SK-MEL-5 (cell line): ENCODE measurements around the gene COL19A1. TPM values are rescaled to one million over a fixed set of nuclear protein-coding genes. Genes with fewer than 3 reads are reported as not detected.
A peak's percentile ranks its signal among the peaks of the same experiment; 100 is the strongest.

Source experiments
- DNase-seq: peaks from one replicate; pipeline ENCODE4 v3.0.0-alpha.2; 2016; ENCODE audit warnings: low read depth, low spot score
- in situ Hi-C: cut with HindIII; loops from 2 replicates; pipeline ENCODE4 v1.10.0; 2016; ENCODE audit warnings: low sequenced_read_pairs, high pct_unique_total_duplicates, low pct_unique_long_range_greater_than_20kb
- total RNA-seq: library from RNA; depleted of rRNA; stranded (reverse); fragments of >200 nt; shearing (Covaris generic); gene quantifications from 2 replicates; pipeline ENCODE4 v1.2.3, GENCODE V29; 2014

The COL19A1 gene
- total RNA-seq, 1 experiment from 2014 or later: 41.7 TPM

- no peak for DNase-seq
- in situ Hi-C loops: no loop called here
Measured at GRCh38 chr6:70124882-70125545, 258.7 kb downstream of the COL19A1 start.

GRCh38 chr6:70125602-70126001 lies 259.2 kb downstream of the COL19A1 start:
- in situ Hi-C loops: no loop called here
- no peak for DNase-seq

- no peak for DNase-seq
- in situ Hi-C loops: no loop called here
Measured at GRCh38 chr6:70129341-70129740, 263.0 kb downstream of the COL19A1 start.

- in situ Hi-C loops: no loop called here
- DNase-seq: no peak
Measured at GRCh38 chr6:70130865-70131264, 264.5 kb downstream of the COL19A1 start.

GRCh38 chr6:70131528-70131927 lies 265.2 kb downstream of the COL19A1 start:
- in situ Hi-C loops: no loop called here
- DNase-seq: no peak

GRCh38 chr6:70133246-70133645 lies 266.9 kb downstream of the COL19A1 start:
- in situ Hi-C loops: no loop called here
- no peak for DNase-seq

- DNase-seq: no peak
Measured at GRCh38 chr6:70134542-70134941, 268.2 kb downstream of the COL19A1 start.

GRCh38 chr6:70135219-70136160 lies 269.1 kb downstream of the COL19A1 start:
- no peak for DNase-seq
- in situ Hi-C loops: no loop called here

More at GRCh38 chr6:70134542-70134941, 268.2 kb downstream of the COL19A1 start:
- in situ Hi-C loops: no loop called here

- in situ Hi-C loops: no loop called here
- no peak for DNase-seq
Measured at GRCh38 chr6:70136996-70137395, 270.6 kb downstream of the COL19A1 start.

GRCh38 chr6:70140496-70140895 lies 274.1 kb downstream of the COL19A1 start:
- DNase-seq: no peak
- in situ Hi-C loops: no loop called here

- in situ Hi-C loops: no loop called here
Measured at GRCh38 chr6:70142034-70142433, 275.7 kb downstream of the COL19A1 start.

GRCh38 chr6:70145178-70145577 lies 278.8 kb downstream of the COL19A1 start:
- in situ Hi-C loops: no loop called here
- DNase-seq: no peak

More at GRCh38 chr6:70142034-70142433, 275.7 kb downstream of the COL19A1 start:
- no peak for DNase-seq

GRCh38 chr6:70149209-70149788 lies 282.9 kb downstream of the COL19A1 start:
- in situ Hi-C loops: no loop called here

GRCh38 chr6:70150521-70150920 lies 284.2 kb downstream of the COL19A1 start:
- in situ Hi-C loops: no loop called here
- DNase-seq: no peak

More at GRCh38 chr6:70149209-70149788, 282.9 kb downstream of the COL19A1 start:
- no peak for DNase-seq

- no peak for DNase-seq
- in situ Hi-C loops: no loop called here
Measured at GRCh38 chr6:70151616-70152015, 285.3 kb downstream of the COL19A1 start.

GRCh38 chr6:70152786-70153185 lies 286.4 kb downstream of the COL19A1 start:
- no peak for DNase-seq
- in situ Hi-C loops: no loop called here

- in situ Hi-C loops: no loop called here
- no peak for DNase-seq
Measured at GRCh38 chr6:70157086-70157485, 290.7 kb downstream of the COL19A1 start.

GRCh38 chr6:70160276-70160675 lies 293.9 kb downstream of the COL19A1 start:
- DNase-seq: peak; percentile 1
- in situ Hi-C loops: no loop called here
